Astrocyte of the cerebellum (primary cell): ENCODE data around the gene SAYSD1.

Experiments
- DNase-seq: peaks from one replicate; pipeline ENCODE4 v3.0.0-alpha.2; 2011; ENCODE audit warnings: low read depth
- H3K4me3 ChIP-seq: 2 replicates; pipeline ENCODE4 v1.5.1; 2011; ENCODE audit warnings: mild to moderate bottlenecking, low read depth, low read length, moderate library complexity
- in situ Hi-C: cut with HindIII; loops from 2 replicates; pipeline ENCODE4 v1.10.0; 2017; ENCODE audit warnings: low sequenced_read_pairs
- TF ChIP-seq, protein P1 (sequence below): IDR thresholded peaks from 2 replicates; pipeline ENCODE4 v1.5.1; 2012; ENCODE audit warnings: low read length, low read depth, moderate library complexity, mild to moderate bottlenecking; ENCODE audit errors: missing control alignments

SAYSD1 gene, protein sequence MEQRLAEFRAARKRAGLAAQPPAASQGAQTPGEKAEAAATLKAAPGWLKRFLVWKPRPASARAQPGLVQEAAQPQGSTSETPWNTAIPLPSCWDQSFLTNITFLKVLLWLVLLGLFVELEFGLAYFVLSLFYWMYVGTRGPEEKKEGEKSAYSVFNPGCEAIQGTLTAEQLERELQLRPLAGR

DNA sequence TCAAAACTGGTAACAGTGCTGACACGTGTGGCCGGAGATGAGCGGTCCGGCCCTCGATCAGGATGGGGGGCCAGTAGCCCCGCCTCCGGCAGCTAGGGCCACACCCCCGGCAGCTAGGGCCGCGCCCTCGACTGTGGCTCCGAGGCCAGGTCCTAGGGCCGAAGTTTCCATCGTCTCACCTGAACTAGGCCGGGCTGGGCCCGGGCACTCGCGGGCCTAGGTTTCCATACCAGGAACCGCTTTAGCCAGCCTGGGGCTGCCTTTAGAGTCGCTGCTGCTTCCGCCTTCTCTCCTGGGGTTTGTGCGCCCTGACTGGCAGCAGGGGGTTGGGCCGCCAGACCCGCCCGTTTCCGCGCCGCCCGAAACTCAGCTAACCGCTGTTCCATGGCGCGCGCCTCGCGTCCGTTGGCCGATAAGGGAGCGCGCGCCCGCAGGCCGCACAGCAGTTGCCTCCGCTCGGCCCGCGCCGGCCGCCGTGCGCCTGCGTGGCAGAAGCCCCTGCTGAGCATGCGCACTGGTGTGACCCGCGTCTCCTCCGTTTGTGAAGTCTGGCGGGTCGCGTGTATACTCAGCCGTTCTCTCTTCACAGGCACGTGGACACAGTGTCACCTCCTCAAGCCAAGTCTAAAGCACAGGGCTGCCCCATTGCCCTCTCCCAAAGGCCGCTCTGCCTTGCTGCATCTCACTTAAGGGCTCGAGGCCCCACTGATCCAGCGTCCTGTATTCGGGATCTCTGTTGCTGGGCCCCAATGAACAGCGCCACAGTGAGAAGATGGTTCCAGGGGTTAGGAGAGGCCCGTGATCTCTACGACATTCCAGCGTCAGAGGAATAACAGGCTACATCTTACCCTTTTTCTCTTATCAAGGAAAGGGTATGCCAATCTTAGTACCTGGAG is at the start of gene SAYSD1:
TSS of gene SAYSD1 (minus strand) at position 483 of the 896 bp plus-strand sequence. CDS start at position 386, 97 bp downstream.
- in situ Hi-C loops: loop anchor here (5.0 kb wide), 1 partner anchor 67 kb away; no protein-coding TSS in a partner anchor
- TF ChIP-seq, protein P1, sequence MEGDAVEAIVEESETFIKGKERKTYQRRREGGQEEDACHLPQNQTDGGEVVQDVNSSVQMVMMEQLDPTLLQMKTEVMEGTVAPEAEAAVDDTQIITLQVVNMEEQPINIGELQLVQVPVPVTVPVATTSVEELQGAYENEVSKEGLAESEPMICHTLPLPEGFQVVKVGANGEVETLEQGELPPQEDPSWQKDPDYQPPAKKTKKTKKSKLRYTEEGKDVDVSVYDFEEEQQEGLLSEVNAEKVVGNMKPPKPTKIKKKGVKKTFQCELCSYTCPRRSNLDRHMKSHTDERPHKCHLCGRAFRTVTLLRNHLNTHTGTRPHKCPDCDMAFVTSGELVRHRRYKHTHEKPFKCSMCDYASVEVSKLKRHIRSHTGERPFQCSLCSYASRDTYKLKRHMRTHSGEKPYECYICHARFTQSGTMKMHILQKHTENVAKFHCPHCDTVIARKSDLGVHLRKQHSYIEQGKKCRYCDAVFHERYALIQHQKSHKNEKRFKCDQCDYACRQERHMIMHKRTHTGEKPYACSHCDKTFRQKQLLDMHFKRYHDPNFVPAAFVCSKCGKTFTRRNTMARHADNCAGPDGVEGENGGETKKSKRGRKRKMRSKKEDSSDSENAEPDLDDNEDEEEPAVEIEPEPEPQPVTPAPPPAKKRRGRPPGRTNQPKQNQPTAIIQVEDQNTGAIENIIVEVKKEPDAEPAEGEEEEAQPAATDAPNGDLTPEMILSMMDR: no peak

DNA sequence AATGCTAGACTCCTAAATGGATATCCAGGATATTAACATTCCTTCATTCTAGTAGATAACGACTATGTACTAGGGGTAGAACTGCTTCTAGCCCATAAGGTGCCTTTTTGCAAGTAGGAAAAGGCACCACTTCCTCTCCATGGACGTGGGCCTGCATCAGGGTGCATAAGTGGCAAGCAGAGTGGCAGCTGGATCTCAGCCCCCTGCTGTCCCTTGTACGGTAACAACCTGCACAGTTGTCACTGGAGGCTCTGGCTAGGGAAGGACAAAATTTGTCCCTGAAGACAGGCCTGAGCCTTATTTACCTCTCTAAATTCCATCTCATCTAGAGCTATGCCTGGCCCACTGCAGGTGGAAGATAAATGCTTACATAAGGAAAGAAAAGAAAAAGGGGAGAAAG is 42.5 kb upstream of the SAYSD1 start:
- no peak for DNase-seq
- in situ Hi-C loops: no loop called here
- H3K4me3 ChIP-seq: no peak overlapping the region
- TF ChIP-seq, protein P1: no peak

More for the DNA sequence above, at the start of gene SAYSD1:
- peak within 1 kb of the TSS; percentile 78 for H3K4me3 ChIP-seq
- DNase-seq: peak; percentile 69

DNA sequence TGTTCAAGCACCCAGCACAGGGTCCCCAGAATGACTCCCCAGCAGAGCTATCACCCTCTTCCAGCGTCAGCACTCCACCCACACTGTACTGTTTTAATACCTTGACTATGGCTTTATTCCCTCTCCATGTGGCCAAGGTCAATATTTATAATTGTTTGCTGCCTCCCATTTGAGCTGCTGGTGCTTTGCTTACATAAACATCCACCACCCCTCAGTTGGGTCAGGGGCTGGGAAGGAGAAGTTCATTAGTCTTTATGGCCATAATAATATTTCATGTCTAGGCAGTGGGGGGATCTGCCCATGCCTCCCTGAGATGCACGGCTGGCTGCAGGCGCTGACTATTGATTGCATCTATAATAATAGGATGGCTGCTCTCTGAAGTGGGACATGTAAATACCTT is 41.8 kb upstream of the SAYSD1 start:
- TF ChIP-seq, protein P1: no peak
- DNase-seq: no peak
- H3K4me3 ChIP-seq: no peak overlapping the region
- in situ Hi-C loops: no loop called here

DNA sequence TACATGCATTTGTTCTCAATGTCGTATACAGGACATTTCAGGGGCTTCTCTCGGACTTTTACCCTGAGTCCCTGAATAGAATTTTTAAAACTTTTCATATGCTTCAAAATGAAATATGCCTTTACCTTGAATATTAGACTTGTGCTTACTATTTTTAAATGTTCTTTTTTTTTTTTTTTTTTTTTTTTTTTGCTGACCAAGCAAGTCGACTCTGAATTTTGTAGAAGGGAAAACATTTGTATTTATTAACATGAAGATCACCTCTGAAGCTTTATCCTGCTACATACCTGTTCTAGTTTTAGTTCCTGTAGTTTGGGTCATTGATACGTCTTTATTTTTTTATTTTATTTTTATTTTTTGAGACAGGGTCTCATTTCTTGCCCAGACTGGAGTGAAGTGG is 39.7 kb upstream of the SAYSD1 start:
- TF ChIP-seq, protein P1: no peak

DNA sequence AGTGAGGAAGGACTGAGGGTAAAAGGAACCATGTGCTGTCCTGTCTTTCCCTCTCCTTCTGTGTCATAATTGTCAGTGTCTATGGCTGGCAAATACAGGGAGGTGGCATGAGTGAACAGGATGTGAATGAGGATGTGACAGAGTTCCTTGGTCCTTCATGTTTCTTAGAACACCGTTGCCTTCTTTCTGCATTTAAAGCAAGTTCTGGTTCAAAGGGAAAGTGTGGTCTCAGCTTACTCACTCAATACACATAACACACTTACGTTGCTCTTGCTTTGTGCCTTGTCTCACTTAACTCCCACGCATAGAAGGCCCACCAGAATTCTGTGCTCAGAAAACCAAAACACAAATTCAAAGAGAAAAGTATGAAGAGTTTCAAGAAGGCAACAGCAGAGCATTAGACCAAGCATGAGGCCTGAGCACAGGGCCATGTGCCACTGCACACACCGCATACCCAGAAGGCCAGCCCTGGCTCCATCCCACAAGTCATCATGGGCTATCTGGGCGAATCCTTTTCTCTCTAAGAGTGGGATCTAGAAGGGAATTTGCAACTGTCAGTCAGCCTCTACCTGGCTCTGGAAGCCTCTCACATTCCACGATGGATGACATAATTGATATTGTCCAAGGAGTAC is 38.9 kb upstream of the SAYSD1 start:
- TF ChIP-seq, protein P1: no peak
- H3K4me3 ChIP-seq: no peak overlapping the region
- no peak for DNase-seq
- in situ Hi-C loops: no loop called here

More for the DNA sequence above, 39.7 kb upstream of the SAYSD1 start:
- DNase-seq: no peak
- no peak overlapping the region for H3K4me3 ChIP-seq
- in situ Hi-C loops: no loop called here

DNA sequence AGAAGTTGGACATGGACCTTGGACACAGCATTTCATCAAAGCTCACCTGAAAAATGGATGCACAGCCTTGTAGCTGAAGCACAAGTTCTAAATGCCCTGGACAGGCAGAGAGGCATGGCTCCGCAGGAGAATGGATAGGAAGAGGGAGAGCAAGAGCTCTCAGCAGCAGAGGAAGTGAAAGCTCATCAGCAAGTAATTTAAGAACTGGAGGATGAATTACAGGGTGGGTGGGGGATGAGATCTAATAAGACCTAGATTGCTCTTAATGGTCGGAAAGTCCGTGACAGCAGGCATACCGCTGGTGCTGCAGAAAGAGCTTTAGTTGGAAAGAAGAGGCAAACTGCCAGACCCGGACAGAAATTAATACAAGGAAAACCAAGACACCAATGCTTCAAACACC is 37.3 kb upstream of the SAYSD1 start:
- TF ChIP-seq, protein P1: no peak
- no peak for DNase-seq
- in situ Hi-C loops: no loop called here
- H3K4me3 ChIP-seq: no peak overlapping the region
